ENCODE results near the gene MT1M.

MT1M gene

GRCh38 chr16:56632848-56633365 lies 448 bp downstream of the MT1M start:
- Histone ChIP-seq H3K9me2 (replicated peaks; ENCODE audit: insufficient read depth, low read length) (no peaks in the 10 kb centered on the region), H3K79me2 (ENCODE audit: insufficient read depth, low read length) (no peaks in the 10 kb centered on the region), H3K27me3 (ENCODE audit: low read length) (no peaks in the 10 kb centered on the region), H3K36me3 (ENCODE audit: low read length) (no peaks in the 10 kb centered on the region), H2AFZ (ENCODE audit: low read depth, low read length, severe bottlenecking) (no peak overlapping the region), H3K27ac (ENCODE audit: low read depth, low read length) (no peak overlapping the region), H3K4me3 (ENCODE audit: insufficient read depth, low read length, poor library complexity, severe bottlenecking) (no peak overlapping the region), H3F3A (ENCODE audit: insufficient read depth) (no peaks in the 10 kb centered on the region), H3K4me2 (ENCODE audit: low read depth, low read length, poor library complexity, severe bottlenecking) (no peak overlapping the region), H3K9me3 (ENCODE audit: insufficient read depth, low read length) (no peaks in the 10 kb centered on the region), H3K9ac (ENCODE audit: low read length) (no peak overlapping the region), H4K20me1 (ENCODE audit: low read depth, low read length) (no peaks in the 10 kb centered on the region)
- TF ChIP-seq, protein P1, sequence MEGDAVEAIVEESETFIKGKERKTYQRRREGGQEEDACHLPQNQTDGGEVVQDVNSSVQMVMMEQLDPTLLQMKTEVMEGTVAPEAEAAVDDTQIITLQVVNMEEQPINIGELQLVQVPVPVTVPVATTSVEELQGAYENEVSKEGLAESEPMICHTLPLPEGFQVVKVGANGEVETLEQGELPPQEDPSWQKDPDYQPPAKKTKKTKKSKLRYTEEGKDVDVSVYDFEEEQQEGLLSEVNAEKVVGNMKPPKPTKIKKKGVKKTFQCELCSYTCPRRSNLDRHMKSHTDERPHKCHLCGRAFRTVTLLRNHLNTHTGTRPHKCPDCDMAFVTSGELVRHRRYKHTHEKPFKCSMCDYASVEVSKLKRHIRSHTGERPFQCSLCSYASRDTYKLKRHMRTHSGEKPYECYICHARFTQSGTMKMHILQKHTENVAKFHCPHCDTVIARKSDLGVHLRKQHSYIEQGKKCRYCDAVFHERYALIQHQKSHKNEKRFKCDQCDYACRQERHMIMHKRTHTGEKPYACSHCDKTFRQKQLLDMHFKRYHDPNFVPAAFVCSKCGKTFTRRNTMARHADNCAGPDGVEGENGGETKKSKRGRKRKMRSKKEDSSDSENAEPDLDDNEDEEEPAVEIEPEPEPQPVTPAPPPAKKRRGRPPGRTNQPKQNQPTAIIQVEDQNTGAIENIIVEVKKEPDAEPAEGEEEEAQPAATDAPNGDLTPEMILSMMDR (IDR thresholded peaks at IDR 0.05; ENCODE audit: insufficient read depth, low read length, poor library complexity, severe bottlenecking) = no peak
- no peak for TF ChIP-seq EZH2phosphoT487 (conservative IDR thresholded peaks at IDR 0.05; ENCODE audit: low read length)

DNA sequence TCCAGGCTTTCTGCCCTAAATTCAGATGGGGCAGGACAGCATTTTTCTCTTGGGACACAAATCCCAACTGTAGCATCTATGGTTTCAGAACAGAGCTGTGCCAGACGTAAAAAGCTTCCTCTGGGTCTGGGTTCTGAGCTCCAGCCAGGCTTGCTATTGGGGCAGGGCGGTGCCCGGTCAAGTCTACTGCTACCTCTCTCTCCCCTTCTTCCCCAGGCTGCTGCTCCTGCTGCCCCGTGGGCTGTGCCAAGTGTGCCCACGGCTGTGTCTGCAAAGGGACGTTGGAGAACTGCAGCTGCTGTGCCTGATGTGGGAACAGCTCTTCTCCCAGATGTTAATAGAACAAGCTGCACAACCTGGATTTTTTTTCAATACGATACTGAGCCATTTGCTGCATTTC lies 1.1 kb downstream of the MT1M start:
- Histone ChIP-seq H2AFZ (ENCODE audit: low read depth, low read length, severe bottlenecking) (no peak overlapping the region), H3K4me2 (ENCODE audit: low read depth, low read length, poor library complexity, severe bottlenecking) (no peak overlapping the region), H3K9me2 (replicated peaks; ENCODE audit: insufficient read depth, low read length) (no peaks in the 10 kb centered on the region), H4K20me1 (ENCODE audit: low read depth, low read length) (no peaks in the 10 kb centered on the region), H3K4me3 (ENCODE audit: insufficient read depth, low read length, poor library complexity, severe bottlenecking) (no peak overlapping the region), H3F3A (ENCODE audit: insufficient read depth) (no peaks in the 10 kb centered on the region), H3K27ac (ENCODE audit: low read depth, low read length) (no peak overlapping the region), H3K9ac (ENCODE audit: low read length) (no peak overlapping the region), H3K9me3 (ENCODE audit: insufficient read depth, low read length) (no peaks in the 10 kb centered on the region), H3K79me2 (ENCODE audit: insufficient read depth, low read length) (no peaks in the 10 kb centered on the region), H3K27me3 (ENCODE audit: low read length) (no peaks in the 10 kb centered on the region), H3K36me3 (ENCODE audit: low read length) (no peaks in the 10 kb centered on the region)
- no peak for TF ChIP-seq EZH2phosphoT487 (conservative IDR thresholded peaks at IDR 0.05; ENCODE audit: low read length)
- TF ChIP-seq, protein P1 (IDR thresholded peaks at IDR 0.05; ENCODE audit: insufficient read depth, low read length, poor library complexity, severe bottlenecking) = no peak

GRCh38 chr16:56634715-56635440 lies 2.4 kb downstream of the MT1M start:
- H3K9ac ChIP-seq (ENCODE audit: low read length) = no peak overlapping the region
- TF ChIP-seq EZH2phosphoT487 (conservative IDR thresholded peaks at IDR 0.05; ENCODE audit: low read length) = no peak
- TF ChIP-seq, protein P1 (IDR thresholded peaks at IDR 0.05; ENCODE audit: insufficient read depth, low read length, poor library complexity, severe bottlenecking) = no peak
- H2AFZ ChIP-seq (ENCODE audit: low read depth, low read length, severe bottlenecking) = no peak overlapping the region
- H3K9me2 ChIP-seq (replicated peaks; ENCODE audit: insufficient read depth, low read length) = no peaks in the 10 kb centered on the region
- no peak overlapping the region for H3K4me3 ChIP-seq (ENCODE audit: insufficient read depth, low read length, poor library complexity, severe bottlenecking)
- H3F3A ChIP-seq (ENCODE audit: insufficient read depth) = no peaks in the 10 kb centered on the region
- H3K9me3 ChIP-seq (ENCODE audit: insufficient read depth, low read length) = no peaks in the 10 kb centered on the region
- no peak overlapping the region for H3K4me2 ChIP-seq (ENCODE audit: low read depth, low read length, poor library complexity, severe bottlenecking)
- H4K20me1 ChIP-seq (ENCODE audit: low read depth, low read length) = no peaks in the 10 kb centered on the region
- no peaks in the 10 kb centered on the region for H3K79me2 ChIP-seq (ENCODE audit: insufficient read depth, low read length)
- no peak overlapping the region for H3K27ac ChIP-seq (ENCODE audit: low read depth, low read length)
- H3K36me3 ChIP-seq (ENCODE audit: low read length) = no peaks in the 10 kb centered on the region
- H3K27me3 ChIP-seq (ENCODE audit: low read length) = no peaks in the 10 kb centered on the region
